IMR-90 (cell line): Measurements from ENCODE around the gene KLF11. TPM values are rescaled to one million over a fixed set of nuclear protein-coding genes. Genes with fewer than 3 reads are reported as not detected.

Experiments
- ATAC-seq: fragments of 200-7000 bp; cut with Tn5 transposase; 2 replicates; pipeline ENCODE4 v1.9.1; 2020; ENCODE audit warnings: low read depth, mild to moderate bottlenecking, moderate library complexity
- BruUV-seq: library from RNA; stranded (reverse); fragments of 400-500 nt; replicated peaks from 2 replicates; lab custom pipeline; 2021; lab: Mats Ljungman, UMichigan
- CTCF ChIA-PET: fragments of 300-600 bp; formaldehyde crosslinking; extraction: SDS; loops from one replicate; lab custom pipeline; 2021; ENCODE audit warnings: antibody characterized with exemption; lab: Yijun Ruan, JAX
- POLR2A ChIA-PET: fragments of 300-600 bp; sonication (Branson Sonifier 250); formaldehyde crosslinking; loops from one replicate; lab custom pipeline; 2022; ENCODE audit warnings: antibody characterized with exemption; ENCODE audit not compliant: unreplicated experiment; lab: Charles Lee
- DNase-seq: peaks from one replicate; pipeline ENCODE4 v3.0.0; 2013
- H2AFZ ChIP-seq: replicated peaks from 2 replicates; pipeline ENCODE3; 2013; ENCODE audit warnings: low read length, mild to moderate bottlenecking; ENCODE audit not compliant: poor library complexity
- H2AK5ac ChIP-seq: 2 replicates; pipeline ENCODE4 v1.6.1; 2013; ENCODE audit warnings: low read depth, low read length, inconsistent platforms
- H2AK9ac ChIP-seq: replicated peaks from 2 replicates; pipeline ENCODE3; 2013; ENCODE audit warnings: mild to moderate bottlenecking, low read depth, low read length, moderate library complexity; ENCODE audit not compliant: poor library complexity
- H2BK120ac ChIP-seq: 2 replicates; pipeline ENCODE4 v1.6.1; 2013; ENCODE audit warnings: low read depth, low read length, inconsistent platforms
- H2BK15ac ChIP-seq: 3 replicates; pipeline ENCODE4 v1.6.1; 2013; ENCODE audit warnings: low read depth, low read length, inconsistent platforms
- H2BK20ac ChIP-seq: 2 replicates; pipeline ENCODE4 v1.6.1; 2013; ENCODE audit warnings: low read depth, mild to moderate bottlenecking, inconsistent platforms, low read length, moderate library complexity
- H2BK5ac ChIP-seq: 2 replicates; pipeline ENCODE4 v1.6.1; 2013; ENCODE audit warnings: mild to moderate bottlenecking, low read depth, low read length, inconsistent platforms; ENCODE audit not compliant: poor library complexity, severe bottlenecking
- H3K14ac ChIP-seq: replicated peaks from 2 replicates; pipeline ENCODE4 v1.6.1; 2013; ENCODE audit warnings: low read depth, low read length, inconsistent platforms
- H3K18ac ChIP-seq: 2 replicates; pipeline ENCODE4 v1.6.1; 2013; ENCODE audit warnings: low read depth, low read length, control low read depth
- H3K23ac ChIP-seq: 2 replicates; pipeline ENCODE4 v1.6.1; 2013; ENCODE audit warnings: low read depth, low read length, inconsistent platforms
- H3K27ac ChIP-seq: 2 replicates; pipeline ENCODE4 v1.5.1; 2013; ENCODE audit warnings: mild to moderate bottlenecking, control low read depth, low read length; ENCODE audit not compliant: insufficient read depth
- H3K27me3 ChIP-seq: 2 replicates; pipeline ENCODE4 v1.6.1; 2013; ENCODE audit warnings: low read length; ENCODE audit not compliant: control insufficient read depth, insufficient read depth
- H3K36me3 ChIP-seq: 2 replicates; pipeline ENCODE4 v1.6.1; 2013; ENCODE audit warnings: low read length, mixed read lengths; ENCODE audit not compliant: control insufficient read depth, insufficient read depth
- H3K4ac ChIP-seq: 2 replicates; pipeline ENCODE4 v1.6.1; 2013; ENCODE audit warnings: low read depth, low read length, inconsistent platforms
- H3K4me1 ChIP-seq: 2 replicates; pipeline ENCODE4 v1.6.1; 2013; ENCODE audit warnings: low read length, mixed read lengths; ENCODE audit not compliant: control insufficient read depth, insufficient read depth
- H3K4me2 ChIP-seq: 2 replicates; pipeline ENCODE4 v1.6.1; 2013; ENCODE audit warnings: low read depth, mild to moderate bottlenecking, control low read depth, low read length, moderate library complexity
- H3K4me3 ChIP-seq: 2 replicates; pipeline ENCODE4 v1.5.1; 2013; ENCODE audit warnings: low read depth, mild to moderate bottlenecking, control low read depth, low read length, moderate library complexity; ENCODE audit not compliant: insufficient read depth
- H3K56ac ChIP-seq: 2 replicates; pipeline ENCODE4 v1.6.1; 2013; ENCODE audit warnings: low read length, inconsistent platforms; ENCODE audit not compliant: insufficient read depth; ENCODE audit errors: extremely low read depth
- H3K79me1 ChIP-seq, 2 experiments: 2 replicates each; pipeline ENCODE4 v1.6.1; 2013; ENCODE audit warnings: low read length in 2 of 2, inconsistent platforms in 1 of 2, low read depth in 1 of 2
- H3K9ac ChIP-seq: 2 replicates; pipeline ENCODE4 v1.6.1; 2013; ENCODE audit warnings: low read depth, low read length, control low read depth
- H3K9me1 ChIP-seq: 2 replicates; pipeline ENCODE4 v1.6.1; 2013; ENCODE audit warnings: low read length, inconsistent platforms; ENCODE audit not compliant: insufficient read depth
- H3K9me3 ChIP-seq: 2 replicates; pipeline ENCODE4 v1.6.1; 2013; ENCODE audit warnings: low read length; ENCODE audit not compliant: control insufficient read depth, insufficient read depth
- H4K20me1 ChIP-seq: 2 replicates; pipeline ENCODE4 v1.6.1; 2013; ENCODE audit warnings: low read length, inconsistent platforms; ENCODE audit not compliant: insufficient read depth
- H4K5ac ChIP-seq: 2 replicates; pipeline ENCODE4 v1.6.1; 2013; ENCODE audit warnings: mild to moderate bottlenecking, low read depth, low read length, control low read depth
- H4K8ac ChIP-seq, 2 experiments: 2 replicates each; pipeline ENCODE4 v1.6.1; 2013; ENCODE audit warnings: low read depth in 2 of 2, low read length in 2 of 2, control low read depth in 1 of 2, inconsistent platforms in 1 of 2
- H4K91ac ChIP-seq: 2 replicates; pipeline ENCODE4 v1.6.1; 2013; ENCODE audit warnings: low read depth, low read length, inconsistent platforms; ENCODE audit not compliant: insufficient read depth
- BHLHE40 ChIP-seq: fragments of 150-350 bp; IDR thresholded peaks from 2 replicates; pipeline ENCODE4 v1.6.1; 2016; ENCODE audit warnings: mild to moderate bottlenecking, low read depth, low read length
- CEBPB ChIP-seq: IDR thresholded peaks from 2 replicates; pipeline ENCODE4 v1.6.1; 2012; ENCODE audit warnings: low read depth, low read length, improper control_type of control experiment
- CHD1 ChIP-seq: IDR thresholded peaks from 2 replicates; pipeline ENCODE4 v1.6.1; 2012; ENCODE audit warnings: low read depth, low read length, improper control_type of control experiment
- CTCF ChIP-seq: conservative IDR thresholded peaks from 2 replicates; pipeline ENCODE4 v1.5.1; 2012; ENCODE audit warnings: mild to moderate bottlenecking, low read depth, low read length, improper control_type of control experiment
- ELK1 ChIP-seq: fragments of 150-350 bp; IDR thresholded peaks from 2 replicates; pipeline ENCODE4 v1.6.1; 2016; ENCODE audit warnings: low read depth, mild to moderate bottlenecking, low read length, moderate library complexity, borderline replicate concordance
- FOS ChIP-seq: fragments of 150-350 bp; IDR thresholded peaks from 2 replicates; pipeline ENCODE4 v1.6.1; 2016; ENCODE audit warnings: low read depth, low read length
- MAFK ChIP-seq: IDR thresholded peaks from 2 replicates; pipeline ENCODE4 v1.6.1; 2012; ENCODE audit warnings: low read depth, low read length, improper control_type of control experiment
- MAZ ChIP-seq: IDR thresholded peaks from 2 replicates; pipeline ENCODE4 v1.6.1; 2012; ENCODE audit warnings: low read depth, mild to moderate bottlenecking, low read length, improper control_type of control experiment, moderate library complexity, borderline replicate concordance
- MXI1 ChIP-seq: IDR thresholded peaks from 2 replicates; pipeline ENCODE4 v1.6.1; 2012; ENCODE audit warnings: low read depth, mild to moderate bottlenecking, low read length, moderate library complexity, borderline replicate concordance
- RAD21 ChIP-seq: IDR thresholded peaks from 2 replicates; pipeline ENCODE4 v1.6.1; 2012; ENCODE audit warnings: low read length, improper control_type of control experiment
- RCOR1 ChIP-seq: IDR thresholded peaks from 2 replicates; pipeline ENCODE4 v1.6.1; 2012; ENCODE audit warnings: mild to moderate bottlenecking, low read length, improper control_type of control experiment; ENCODE audit not compliant: insufficient replicate concordance
- RFX5 ChIP-seq: IDR thresholded peaks from 2 replicates; pipeline ENCODE4 v1.8.0; 2012; ENCODE audit warnings: low read depth, mild to moderate bottlenecking, low read length, moderate library complexity
- SMC3 ChIP-seq: fragments of 150-350 bp; IDR thresholded peaks from 2 replicates; pipeline ENCODE4 v1.6.1; 2016; ENCODE audit warnings: low read depth, mild to moderate bottlenecking, antibody characterized with exemption, low read length, moderate library complexity
- USF2 ChIP-seq: fragments of 150-350 bp; IDR thresholded peaks from 2 replicates; pipeline ENCODE4 v1.6.1; 2017; ENCODE audit warnings: mild to moderate bottlenecking, antibody characterized with exemption, low read length, low read depth
- WGBS, 2 experiments: methylation state at CpG; one replicate each; pipeline versions ENCODE4 v1.1.5 to v1.1.7; 2013; ENCODE audit warnings: missing lambda C conversion rate in 2 of 2; ENCODE audit not compliant: insufficient read length in 1 of 2; ENCODE audit errors: extremely low coverage in 2 of 2; 5-methylcytosine and 5-hydroxymethylcytosine counted together
- dilution Hi-C: fragments of 300-500 bp; cut with HindIII; formaldehyde crosslinking; loops from one replicate; pipeline ENCODE4 v1.14.3; 2018; ENCODE audit warnings: low sequenced_read_pairs; ENCODE audit not compliant: unreplicated experiment
- in situ Hi-C: fragments of 300-500 bp; cut with MboI; formaldehyde crosslinking; loops from 3 replicates; pipeline ENCODE4 v1.14.3; 2019; ENCODE audit warnings: low sequenced_read_pairs, inconsistent platforms, mixed read lengths
- intact Hi-C: fragments of 100-400 bp; cut with micrococcal nuclease; formaldehyde crosslinking; loops from 2 replicates; pipeline ENCODE4 v1.10.0; 2022
- polyA plus RNA-seq, 3 experiments: library from polyadenylated mRNA; depleted of rRNA; stranded (reverse); fragments of >200 nt; gene quantifications; 2 replicates each; pipeline ENCODE4 v1.2.3, GENCODE V29; 2012; ENCODE audit warnings: low replicate concordance in 1 of 3
- total RNA-seq: library from RNA; depleted of rRNA; stranded (reverse); fragments of >200 nt; gene quantifications from 2 replicates; pipeline ENCODE4 v1.2.3, GENCODE V29; 2012

KLF11 gene
- total and polyA plus RNA-seq, 2 of the 4 experiments (the other 2 are of a cell fraction): 2.0 to 2.4 TPM

- H2BK120ac ChIP-seq: no peak overlapping the region
- no peak overlapping the region for H3K23ac ChIP-seq
- H3K4ac ChIP-seq: no peak overlapping the region
- H2AK5ac ChIP-seq: no peak overlapping the region
- WGBS, 2 experiments: no CpG with 5 or more reads among the region's 20 CpGs
- H2BK15ac ChIP-seq: no peak overlapping the region
- BruUV-seq: no TSS peak
- no peak overlapping the region for H3K14ac ChIP-seq
- H2AFZ ChIP-seq: no peak overlapping the region
- no peak overlapping the region for H2BK5ac ChIP-seq
- no peak overlapping the region for H3K18ac ChIP-seq
- peaks cover 4% of the 10 kb centered on the region; the same call in 1 of the 2 replicates for H3K9me1 ChIP-seq
- H4K91ac ChIP-seq: no peak overlapping the region
- H3K56ac ChIP-seq: no peak overlapping the region
- H4K8ac ChIP-seq: no peak overlapping the region
- H2AK9ac ChIP-seq: no peak overlapping the region
- H3K4me1 ChIP-seq: peaks cover 11% of the 10 kb centered on the region
- H3K4me3 ChIP-seq: no peak overlapping the region
- dilution Hi-C loops: no loop called here
- ChIA-PET POLR2A (no interaction called here), CTCF (no interaction called here)
- no peaks in the 10 kb centered on the region for H3K9me3 ChIP-seq
- intact Hi-C loops: no loop called here
- no peaks in the 10 kb centered on the region for H3K27me3 ChIP-seq
- no peak overlapping the region for H3K4me2 ChIP-seq
- H3K27ac ChIP-seq: no peak overlapping the region
- no peak for ATAC-seq
- H3K36me3 ChIP-seq: no peaks in the 10 kb centered on the region
- no peaks in the 10 kb centered on the region for H4K20me1 ChIP-seq
- TF ChIP-seq BHLHE40 (no peak), MXI1 (no peak), CHD1 (no peak), USF2 (no peak), SMC3 (no peak), RCOR1 (no peak), MAZ (no peak), FOS (no peak), MAFK (no peak), CTCF (no peak), RFX5 (no peak), RAD21 (no peak), CEBPB (no peak), ELK1 (no peak)
- DNase-seq: no peak
- no peaks in the 10 kb centered on the region for H3K79me1 ChIP-seq
- no peak overlapping the region for H2BK20ac ChIP-seq
- no peak overlapping the region for H4K5ac ChIP-seq
- H3K9ac ChIP-seq: no peak overlapping the region
- in situ Hi-C loops: no loop called here
These were observed 39.9 kb upstream of the KLF11 start for GRCh38 chr2:10003206-10004125.
